Peyer's patch (tissue), 4 donors: ENCODE data around the gene MBTPS1.

Experiments
- POLR2A ChIP-seq, 2 donors: fragments of 450-650 bp; IDR thresholded peaks; one replicate each; pipeline ENCODE4 v1.5.1; 2017; ENCODE audit warnings: antibody characterized with exemption in 2 of 2, mild to moderate bottlenecking in 2 of 2, moderate library complexity in 2 of 2
- TF ChIP-seq, protein P1 (sequence below), 6 experiments: fragments of 450-650 bp in 4 of 6; fragments of 200-600 bp in 2 of 6; sonication (generic) in 1 of 6; IDR thresholded peaks; one replicate each; pipeline ENCODE4 v1.5.1; 2017 to 2019; ENCODE audit warnings: antibody characterized with exemption in 6 of 6, mild to moderate bottlenecking in 3 of 6, moderate library complexity in 1 of 6

DNA sequence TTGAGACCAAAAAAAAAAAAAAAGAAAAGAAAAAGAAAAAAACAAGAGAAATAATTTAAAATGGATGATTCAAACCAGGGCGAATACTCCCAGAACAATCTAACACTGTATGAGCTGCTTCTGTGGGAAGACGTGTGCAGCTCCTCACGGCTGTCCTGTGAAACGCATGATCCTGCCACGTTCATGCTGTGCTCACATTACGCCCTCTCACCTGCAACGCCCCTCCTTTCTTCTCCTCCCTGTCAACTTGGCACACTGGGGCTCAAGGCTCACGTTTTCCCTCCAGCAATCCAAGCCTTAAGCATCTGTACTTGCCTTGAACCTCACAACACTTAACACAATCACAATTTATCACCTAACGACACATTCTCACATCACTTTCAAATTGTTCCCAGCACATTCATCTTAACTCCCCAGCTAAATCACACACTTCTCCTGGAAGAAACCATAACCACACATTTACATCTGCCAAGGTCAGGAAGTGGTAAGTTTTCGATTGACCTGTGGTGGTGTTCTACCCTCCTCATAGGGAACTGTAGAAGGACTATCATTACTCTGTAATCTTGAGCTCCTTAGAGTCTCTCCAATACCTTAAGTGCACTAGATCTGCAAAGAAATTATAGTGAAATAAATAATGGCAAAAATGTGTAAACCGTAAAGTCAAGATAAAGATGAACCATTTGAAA is 29.1 kb downstream of the MBTPS1 start:
- TF ChIP-seq, protein P1, sequence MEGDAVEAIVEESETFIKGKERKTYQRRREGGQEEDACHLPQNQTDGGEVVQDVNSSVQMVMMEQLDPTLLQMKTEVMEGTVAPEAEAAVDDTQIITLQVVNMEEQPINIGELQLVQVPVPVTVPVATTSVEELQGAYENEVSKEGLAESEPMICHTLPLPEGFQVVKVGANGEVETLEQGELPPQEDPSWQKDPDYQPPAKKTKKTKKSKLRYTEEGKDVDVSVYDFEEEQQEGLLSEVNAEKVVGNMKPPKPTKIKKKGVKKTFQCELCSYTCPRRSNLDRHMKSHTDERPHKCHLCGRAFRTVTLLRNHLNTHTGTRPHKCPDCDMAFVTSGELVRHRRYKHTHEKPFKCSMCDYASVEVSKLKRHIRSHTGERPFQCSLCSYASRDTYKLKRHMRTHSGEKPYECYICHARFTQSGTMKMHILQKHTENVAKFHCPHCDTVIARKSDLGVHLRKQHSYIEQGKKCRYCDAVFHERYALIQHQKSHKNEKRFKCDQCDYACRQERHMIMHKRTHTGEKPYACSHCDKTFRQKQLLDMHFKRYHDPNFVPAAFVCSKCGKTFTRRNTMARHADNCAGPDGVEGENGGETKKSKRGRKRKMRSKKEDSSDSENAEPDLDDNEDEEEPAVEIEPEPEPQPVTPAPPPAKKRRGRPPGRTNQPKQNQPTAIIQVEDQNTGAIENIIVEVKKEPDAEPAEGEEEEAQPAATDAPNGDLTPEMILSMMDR (IDR thresholded peaks at IDR 0.05): no peak
- no peak for TF ChIP-seq POLR2A (IDR thresholded peaks at IDR 0.05)
